HL-60 (cell line): ENCODE measurements around the gene OR6M1.

Experiments
- DNase-seq, 2 experiments: peaks; one replicate each; pipeline ENCODE4 v3.0.0-alpha.2; 2010 to 2020; ENCODE audit warnings: low read depth in 1 of 2, low spot score in 1 of 2
- H3K27ac ChIP-seq: fragments of 250-450 bp; sonication (Bioruptor Pico); replicated peaks from 2 replicates; pipeline ENCODE4 v1.5.1; 2020; ENCODE audit warnings: mild to moderate bottlenecking, moderate library complexity
- H3K27me3 ChIP-seq: fragments of 250-450 bp; sonication (Bioruptor Pico); 2 replicates; pipeline ENCODE4 v1.5.1; 2021; ENCODE audit warnings: mild to moderate bottlenecking, moderate library complexity; ENCODE audit not compliant: insufficient read depth, poor library complexity, severe bottlenecking
- H3K4me3 ChIP-seq: replicated peaks from 2 replicates; pipeline ENCODE4 v1.5.1; 2011; ENCODE audit warnings: mild to moderate bottlenecking, control low read depth, low read length; ENCODE audit not compliant: insufficient read depth
- GABPA ChIP-seq: IDR thresholded peaks from 2 replicates; pipeline ENCODE4 v1.6.1; 2012; ENCODE audit warnings: low read depth
- POLR2AphosphoS5 ChIP-seq: IDR thresholded peaks from 2 replicates; pipeline ENCODE4 v1.6.1; 2012; ENCODE audit warnings: low read depth
- REST ChIP-seq: IDR thresholded peaks from 2 replicates; pipeline ENCODE4 v1.6.1; 2012; ENCODE audit warnings: low read depth; ENCODE audit not compliant: insufficient replicate concordance
- SPI1 ChIP-seq: IDR thresholded peaks from 2 replicates; pipeline ENCODE4 v1.6.1; 2012; ENCODE audit warnings: low read depth, mild to moderate bottlenecking, borderline replicate concordance
- TF ChIP-seq, protein P1 (sequence below): IDR thresholded peaks from one replicate; pipeline ENCODE4 v1.5.1; 2011; ENCODE audit warnings: low read length, control low read depth, inconsistent platforms; ENCODE audit not compliant: insufficient read depth

The OR6M1 gene

GRCh38 chr11:123822032-123822431 is 15.9 kb upstream of the OR6M1 start:
- DNase-seq: no peak
- Histone ChIP-seq H3K27me3 (no peaks in the 10 kb centered on the region), H3K4me3 (no peak overlapping the region), H3K27ac (no peak overlapping the region)
- TF ChIP-seq SPI1 (no peak), POLR2AphosphoS5 (no peak), GABPA (no peak)

- no peak overlapping the region for H3K27ac ChIP-seq
- no peak overlapping the region for H3K4me3 ChIP-seq
- H3K27me3 ChIP-seq: peaks cover 3% of the 10 kb centered on the region
- no peak for DNase-seq
- TF ChIP-seq GABPA (no peak), REST (no peak), SPI1 (no peak), POLR2AphosphoS5 (no peak)
- TF ChIP-seq, protein P1, sequence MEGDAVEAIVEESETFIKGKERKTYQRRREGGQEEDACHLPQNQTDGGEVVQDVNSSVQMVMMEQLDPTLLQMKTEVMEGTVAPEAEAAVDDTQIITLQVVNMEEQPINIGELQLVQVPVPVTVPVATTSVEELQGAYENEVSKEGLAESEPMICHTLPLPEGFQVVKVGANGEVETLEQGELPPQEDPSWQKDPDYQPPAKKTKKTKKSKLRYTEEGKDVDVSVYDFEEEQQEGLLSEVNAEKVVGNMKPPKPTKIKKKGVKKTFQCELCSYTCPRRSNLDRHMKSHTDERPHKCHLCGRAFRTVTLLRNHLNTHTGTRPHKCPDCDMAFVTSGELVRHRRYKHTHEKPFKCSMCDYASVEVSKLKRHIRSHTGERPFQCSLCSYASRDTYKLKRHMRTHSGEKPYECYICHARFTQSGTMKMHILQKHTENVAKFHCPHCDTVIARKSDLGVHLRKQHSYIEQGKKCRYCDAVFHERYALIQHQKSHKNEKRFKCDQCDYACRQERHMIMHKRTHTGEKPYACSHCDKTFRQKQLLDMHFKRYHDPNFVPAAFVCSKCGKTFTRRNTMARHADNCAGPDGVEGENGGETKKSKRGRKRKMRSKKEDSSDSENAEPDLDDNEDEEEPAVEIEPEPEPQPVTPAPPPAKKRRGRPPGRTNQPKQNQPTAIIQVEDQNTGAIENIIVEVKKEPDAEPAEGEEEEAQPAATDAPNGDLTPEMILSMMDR: no peak
These were observed 9.0 kb upstream of the OR6M1 start for GRCh38 chr11:123815122-123815521.

- TF ChIP-seq, protein P1: no peak
- no peak for DNase-seq
- Histone ChIP-seq H3K4me3 (no peak overlapping the region), H3K27me3 (peaks cover 2% of the 10 kb centered on the region), H3K27ac (no peak overlapping the region)
These were observed 4.4 kb downstream of the OR6M1 start for GRCh38 chr11:123801765-123802164.

- no peak overlapping the region for H3K4me3 ChIP-seq
- DNase-seq: no peak
- no peaks in the 10 kb centered on the region for H3K27me3 ChIP-seq
- no peak for TF ChIP-seq GABPA
- TF ChIP-seq SPI1: no peak
- TF ChIP-seq, protein P1: no peak
- TF ChIP-seq REST: no peak
- no peak for TF ChIP-seq POLR2AphosphoS5
- no peak overlapping the region for H3K27ac ChIP-seq
These were observed 6.1 kb downstream of the OR6M1 start for GRCh38 chr11:123800036-123800435.
